OCI-LY1 (cell line): ENCODE measurements around the gene DGLUCY.
"Not testable (repeated sequence)": the region's sequence is repeated elsewhere in the genome, so short reads cannot be mapped to it uniquely, and the experiment has no call there.

Source experiments
- H2AFZ ChIP-seq: fragments of 200-600 bp; sonication (generic), shearing (Covaris generic); 2 replicates; pipeline ENCODE4 v1.6.0; 2014; ENCODE audit warnings: antibody characterized with exemption, mild to moderate bottlenecking, low read length
- H3F3A ChIP-seq: fragments of 200-600 bp; sonication (generic), shearing (Covaris generic); 2 replicates; pipeline ENCODE4 v1.6.0; 2014; ENCODE audit warnings: mild to moderate bottlenecking, antibody characterized with exemption, low read length, moderate library complexity; ENCODE audit not compliant: insufficient read depth
- H3K27ac ChIP-seq: fragments of 200-600 bp; sonication (generic); 2 replicates; pipeline ENCODE4 v1.5.1; 2014; ENCODE audit warnings: low read length, mixed run types, mild to moderate bottlenecking, low read depth; ENCODE audit not compliant: poor library complexity, severe bottlenecking
- H3K27me3 ChIP-seq: fragments of 200-600 bp; sonication (generic); 2 replicates; pipeline ENCODE4 v1.6.0; 2014; ENCODE audit warnings: antibody characterized with exemption, mild to moderate bottlenecking, low read length, moderate library complexity; ENCODE audit not compliant: insufficient read depth
- H3K36me3 ChIP-seq: fragments of 200-600 bp; sonication (generic); 2 replicates; pipeline ENCODE4 v1.6.1; 2014; ENCODE audit warnings: mild to moderate bottlenecking, antibody characterized with exemption, low read length, moderate library complexity, mixed read lengths; ENCODE audit not compliant: insufficient read depth
- H3K4me1 ChIP-seq: fragments of 200-600 bp; sonication (generic); 2 replicates; pipeline ENCODE4 v1.5.1; 2014; ENCODE audit warnings: mild to moderate bottlenecking, low read length, moderate library complexity; ENCODE audit not compliant: insufficient read depth, severe bottlenecking
- H3K4me2 ChIP-seq: fragments of 200-600 bp; sonication (generic), shearing (Covaris generic); 2 replicates; pipeline ENCODE4 v1.6.1; 2014; ENCODE audit warnings: low read length
- H3K4me3 ChIP-seq: fragments of 200-600 bp; sonication (generic); 2 replicates; pipeline ENCODE4 v1.5.1; 2014; ENCODE audit warnings: low read length, low read depth, mild to moderate bottlenecking, mixed read lengths; ENCODE audit not compliant: poor library complexity, severe bottlenecking
- H3K79me2 ChIP-seq: fragments of 200-600 bp; shearing (Covaris generic); 2 replicates; pipeline ENCODE4 v1.6.1; 2016; ENCODE audit warnings: mixed run types, low read length, mixed read lengths; ENCODE audit not compliant: insufficient read depth
- H3K9ac ChIP-seq: fragments of 200-600 bp; sonication (generic), shearing (Covaris generic); 2 replicates; pipeline ENCODE4 v1.6.1; 2014; ENCODE audit warnings: mild to moderate bottlenecking, low read length, mixed read lengths
- H3K9me2 ChIP-seq: fragments of 200-600 bp; sonication (generic), shearing (Covaris generic); 2 replicates; pipeline ENCODE4 v1.6.1; 2014; ENCODE audit warnings: low read depth, mild to moderate bottlenecking, low read length, mixed read lengths
- H3K9me3 ChIP-seq: fragments of 200-600 bp; shearing (Covaris generic); 2 replicates; pipeline ENCODE4 v1.6.1; 2014; ENCODE audit warnings: low read length, mixed read lengths
- H4K20me1 ChIP-seq: fragments of 200-600 bp; sonication (generic), shearing (Covaris generic); 2 replicates; pipeline ENCODE4 v1.6.0; 2016; ENCODE audit warnings: mild to moderate bottlenecking, low read length; ENCODE audit not compliant: insufficient read depth
- EZH2 ChIP-seq: fragments of 200-600 bp; sonication (generic), shearing (Covaris generic); IDR thresholded peaks from 2 replicates; pipeline ENCODE4 v1.8.0; 2017; ENCODE audit warnings: borderline replicate concordance, mixed run types, mild to moderate bottlenecking, antibody characterized with exemption, low read length, moderate library complexity, mixed read lengths
- TF ChIP-seq, protein P1 (sequence below): fragments of 200-600 bp; sonication (generic), shearing (Covaris generic); IDR thresholded peaks from 2 replicates; pipeline ENCODE4 v1.5.1; 2017; ENCODE audit warnings: mild to moderate bottlenecking, antibody characterized with exemption, low read length, moderate library complexity, mixed read lengths

DGLUCY gene

DNA sequence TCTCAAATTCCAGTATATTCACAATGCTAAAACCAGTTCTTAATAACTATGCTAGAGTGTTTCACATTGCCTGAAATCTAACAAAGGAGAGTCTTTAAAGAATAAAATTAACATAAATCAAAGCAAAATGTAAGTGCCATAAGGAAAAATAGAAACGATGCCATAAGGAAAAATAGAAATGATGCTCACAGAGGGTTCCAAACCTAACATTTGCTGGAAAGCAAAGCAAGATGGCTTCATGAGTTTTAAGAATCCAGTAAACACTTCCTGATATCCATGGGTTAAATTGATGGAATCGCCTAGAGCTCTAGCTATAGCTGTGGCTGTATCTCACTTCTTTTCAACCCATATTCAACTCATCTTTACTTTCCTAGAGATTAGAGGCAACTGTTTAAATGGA, 66.7 kb downstream of the DGLUCY start:
- peaks cover 43% of the 10 kb centered on the region; the same call in 1 of the 2 replicates for H3K36me3 ChIP-seq
- no peak overlapping the region for H3K9ac ChIP-seq
- TF ChIP-seq, protein P1, sequence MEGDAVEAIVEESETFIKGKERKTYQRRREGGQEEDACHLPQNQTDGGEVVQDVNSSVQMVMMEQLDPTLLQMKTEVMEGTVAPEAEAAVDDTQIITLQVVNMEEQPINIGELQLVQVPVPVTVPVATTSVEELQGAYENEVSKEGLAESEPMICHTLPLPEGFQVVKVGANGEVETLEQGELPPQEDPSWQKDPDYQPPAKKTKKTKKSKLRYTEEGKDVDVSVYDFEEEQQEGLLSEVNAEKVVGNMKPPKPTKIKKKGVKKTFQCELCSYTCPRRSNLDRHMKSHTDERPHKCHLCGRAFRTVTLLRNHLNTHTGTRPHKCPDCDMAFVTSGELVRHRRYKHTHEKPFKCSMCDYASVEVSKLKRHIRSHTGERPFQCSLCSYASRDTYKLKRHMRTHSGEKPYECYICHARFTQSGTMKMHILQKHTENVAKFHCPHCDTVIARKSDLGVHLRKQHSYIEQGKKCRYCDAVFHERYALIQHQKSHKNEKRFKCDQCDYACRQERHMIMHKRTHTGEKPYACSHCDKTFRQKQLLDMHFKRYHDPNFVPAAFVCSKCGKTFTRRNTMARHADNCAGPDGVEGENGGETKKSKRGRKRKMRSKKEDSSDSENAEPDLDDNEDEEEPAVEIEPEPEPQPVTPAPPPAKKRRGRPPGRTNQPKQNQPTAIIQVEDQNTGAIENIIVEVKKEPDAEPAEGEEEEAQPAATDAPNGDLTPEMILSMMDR = no peak
- no peak for TF ChIP-seq EZH2
- H3K27ac ChIP-seq = no peak overlapping the region
- H3K9me3 ChIP-seq = no peaks in the 10 kb centered on the region
- no peak overlapping the region for H3K4me2 ChIP-seq
- no peak overlapping the region for H3K4me3 ChIP-seq
- H3K79me2 ChIP-seq = no peaks in the 10 kb centered on the region
- no peaks in the 10 kb centered on the region for H3K27me3 ChIP-seq
- H3K4me1 ChIP-seq = peaks cover 3% of the 10 kb centered on the region
- H4K20me1 ChIP-seq = no peaks in the 10 kb centered on the region
- H3K9me2 ChIP-seq = no peaks in the 10 kb centered on the region
- no peak overlapping the region for H2AFZ ChIP-seq
- no peaks in the 10 kb centered on the region for H3F3A ChIP-seq

DNA sequence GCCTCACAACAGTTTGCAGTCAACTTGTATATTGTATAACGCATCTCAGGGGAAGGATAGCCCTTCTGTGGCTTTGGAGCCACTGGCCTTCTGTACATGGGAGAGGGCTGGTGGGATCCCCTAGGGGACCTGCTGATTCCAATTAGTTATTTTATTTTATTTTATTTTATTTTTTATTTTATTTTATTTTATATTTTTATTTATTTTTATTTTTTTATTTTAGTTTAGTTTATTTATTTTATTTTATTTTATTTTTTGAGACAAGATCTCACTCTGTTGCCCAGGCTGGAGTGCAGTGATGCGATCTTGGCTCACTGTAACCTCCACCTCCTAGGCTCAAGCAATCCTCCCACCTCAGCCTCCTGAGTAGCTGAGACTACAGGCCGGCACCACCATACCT, 68.9 kb downstream of the DGLUCY start:
- H3K4me2 ChIP-seq, H3K9ac ChIP-seq, H3K4me3 ChIP-seq, H2AFZ ChIP-seq, H3K4me1 ChIP-seq, H3F3A ChIP-seq, H4K20me1 ChIP-seq, H3K9me3 ChIP-seq, H3K79me2 ChIP-seq, H3K9me2 ChIP-seq, H3K27ac ChIP-seq, H3K27me3 ChIP-seq: not testable (repeated sequence)
- peaks cover 49% of the 10 kb centered on the region for H3K36me3 ChIP-seq

DNA sequence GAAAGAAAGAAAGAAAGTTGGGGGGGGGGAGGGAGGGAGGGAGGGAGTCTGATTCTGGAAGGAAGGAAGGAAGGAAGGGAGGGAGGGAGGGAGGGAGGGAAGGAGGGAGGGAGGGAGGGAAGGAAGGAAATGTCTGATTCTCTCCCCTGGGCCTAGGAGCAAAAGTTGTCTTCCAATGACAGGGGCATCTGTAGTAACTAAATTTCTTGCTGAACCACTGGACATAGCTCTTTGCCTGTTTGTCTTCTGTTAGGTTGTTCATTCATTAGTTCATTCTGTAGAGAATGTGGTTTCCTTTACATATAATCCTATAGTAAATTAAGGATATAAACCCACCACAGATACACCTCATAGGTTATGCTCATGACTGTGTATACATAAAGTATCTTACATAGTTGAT, 70.7 kb downstream of the DGLUCY start:
- no peak overlapping the region for H3K4me2 ChIP-seq
- H3K9me3 ChIP-seq = no peaks in the 10 kb centered on the region
- H3K4me1 ChIP-seq = no peaks in the 10 kb centered on the region
- H4K20me1 ChIP-seq = no peaks in the 10 kb centered on the region
- no peaks in the 10 kb centered on the region for H3F3A ChIP-seq
- no peaks in the 10 kb centered on the region for H3K27me3 ChIP-seq
- H3K79me2 ChIP-seq = no peaks in the 10 kb centered on the region
- no peak overlapping the region for H3K4me3 ChIP-seq
- no peak overlapping the region for H3K27ac ChIP-seq
- H2AFZ ChIP-seq = no peak overlapping the region
- TF ChIP-seq EZH2 = no peak
- TF ChIP-seq, protein P1 = no peak
- peaks cover 60% of the 10 kb centered on the region for H3K36me3 ChIP-seq
- no peaks in the 10 kb centered on the region for H3K9me2 ChIP-seq
- H3K9ac ChIP-seq = no peak overlapping the region

DNA sequence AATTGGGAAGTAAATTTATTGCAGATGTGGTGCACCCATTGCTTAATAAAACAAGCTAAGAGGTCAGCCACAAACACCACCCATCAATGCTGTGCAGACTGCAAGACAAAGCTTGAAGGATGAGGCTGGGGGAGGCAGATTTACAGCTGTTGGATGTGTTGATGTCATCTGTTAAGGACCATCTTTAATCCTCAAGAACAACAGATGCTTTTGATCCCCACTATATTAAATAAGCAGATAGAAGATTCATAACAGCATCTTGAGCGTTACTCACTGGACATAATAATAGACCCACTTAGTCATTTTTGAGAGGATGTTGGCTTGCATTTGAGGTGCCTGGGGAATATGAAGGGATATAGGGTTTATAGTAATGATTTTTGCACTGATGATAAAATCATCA, 71.8 kb downstream of the DGLUCY start:
- TF ChIP-seq, protein P1 = no peak
- Histone ChIP-seq H2AFZ (no peak overlapping the region), H3K27ac (no peak overlapping the region), H3K9ac (no peak overlapping the region), H3K27me3 (no peaks in the 10 kb centered on the region), H3K4me3 (no peak overlapping the region), H3K36me3 (peaks cover 67% of the 10 kb centered on the region), H3K9me2 (no peaks in the 10 kb centered on the region), H3F3A (no peaks in the 10 kb centered on the region), H3K9me3 (no peaks in the 10 kb centered on the region), H4K20me1 (no peaks in the 10 kb centered on the region), H3K4me2 (no peak overlapping the region), H3K4me1 (no peaks in the 10 kb centered on the region), H3K79me2 (no peaks in the 10 kb centered on the region)
